H9 (cell line): ENCODE data around the gene LACTB. TPM values are rescaled to one million over a fixed set of nuclear protein-coding genes. Genes with fewer than 3 reads are reported as not detected.

Source experiments
- DNase-seq: peaks from one replicate; pipeline ENCODE4 v3.0.0-alpha.2; 2017
- H2AFZ ChIP-seq: one replicate; pipeline ENCODE4 v1.6.1; 2013; ENCODE audit warnings: mild to moderate bottlenecking, low read length, control low read depth, moderate library complexity
- H2AK5ac ChIP-seq: 2 replicates; pipeline ENCODE4 v1.6.1; 2013; ENCODE audit warnings: low read length, control low read depth, mixed read lengths; ENCODE audit not compliant: insufficient read length
- H2BK120ac ChIP-seq: one replicate; pipeline ENCODE4 v1.6.1; 2013; ENCODE audit warnings: low read depth, mild to moderate bottlenecking, low read length, control low read depth, inconsistent platforms; ENCODE audit not compliant: poor library complexity, severe bottlenecking
- H2BK12ac ChIP-seq: 2 replicates; pipeline ENCODE4 v1.6.1; 2013; ENCODE audit warnings: low read length, control low read depth, mixed read lengths, low read depth; ENCODE audit not compliant: insufficient read length
- H2BK15ac ChIP-seq: 2 replicates; pipeline ENCODE4 v1.6.1; 2013; ENCODE audit warnings: low read depth, low read length, control low read depth
- H2BK20ac ChIP-seq: one replicate; pipeline ENCODE4 v1.6.1; 2013; ENCODE audit warnings: low read depth, mild to moderate bottlenecking, low read length, control low read depth, inconsistent platforms; ENCODE audit not compliant: poor library complexity, severe bottlenecking
- H2BK5ac ChIP-seq: 2 replicates; pipeline ENCODE4 v1.6.1; 2013; ENCODE audit warnings: low read length, control low read depth, mixed read lengths; ENCODE audit not compliant: insufficient read length
- H3K14ac ChIP-seq: 2 replicates; pipeline ENCODE4 v1.6.1; 2013; ENCODE audit warnings: low read length, control low read depth; ENCODE audit not compliant: insufficient read depth
- H3K18ac ChIP-seq: 2 replicates; pipeline ENCODE4 v1.6.1; 2013; ENCODE audit warnings: low read depth, mild to moderate bottlenecking, mixed read lengths, low read length, control low read depth; ENCODE audit not compliant: insufficient read length
- H3K23ac ChIP-seq: 2 replicates; pipeline ENCODE4 v1.6.1; 2013; ENCODE audit warnings: low read length, control low read depth, mixed read lengths, low read depth; ENCODE audit not compliant: insufficient read length
- H3K23me2 ChIP-seq: 2 replicates; pipeline ENCODE4 v1.6.1; 2013; ENCODE audit warnings: low read depth, mild to moderate bottlenecking, mixed read lengths, low read length, control low read depth; ENCODE audit not compliant: insufficient read length, poor library complexity, severe bottlenecking
- H3K27ac ChIP-seq: 2 replicates; pipeline ENCODE4 v1.5.1; 2013; ENCODE audit warnings: low read length, control low read depth, mixed read lengths, low read depth; ENCODE audit not compliant: insufficient read length
- H3K27me3 ChIP-seq: 2 replicates; pipeline ENCODE4 v1.6.1; 2013; ENCODE audit warnings: low read length, control low read depth, inconsistent platforms; ENCODE audit not compliant: insufficient read depth
- H3K4ac ChIP-seq: 2 replicates; pipeline ENCODE4 v1.6.1; 2013; ENCODE audit warnings: low read depth, mild to moderate bottlenecking, control low read depth, inconsistent platforms, low read length, moderate library complexity
- H3K4me1 ChIP-seq: 2 replicates; pipeline ENCODE4 v1.6.1; 2013; ENCODE audit warnings: low read length, control low read depth, inconsistent platforms; ENCODE audit not compliant: insufficient read depth
- H3K4me2 ChIP-seq: 2 replicates; pipeline ENCODE4 v1.6.1; 2013; ENCODE audit warnings: low read length, control low read depth, mixed read lengths; ENCODE audit not compliant: insufficient read length, insufficient read depth
- H3K56ac ChIP-seq: 2 replicates; pipeline ENCODE4 v1.6.1; 2013; ENCODE audit warnings: low read depth, mild to moderate bottlenecking, mixed read lengths, low read length, control low read depth; ENCODE audit not compliant: insufficient read length
- H3K79me1 ChIP-seq: 2 replicates; pipeline ENCODE4 v1.6.1; 2013; ENCODE audit warnings: low read depth, mild to moderate bottlenecking, moderate library complexity, low read length, control low read depth, inconsistent platforms; ENCODE audit not compliant: insufficient read depth, poor library complexity, severe bottlenecking
- H3K79me2 ChIP-seq: 2 replicates; pipeline ENCODE4 v1.6.1; 2013; ENCODE audit warnings: low read length, control low read depth, inconsistent platforms; ENCODE audit not compliant: insufficient read depth
- H3K9ac ChIP-seq: 2 replicates; pipeline ENCODE4 v1.6.1; 2013; ENCODE audit warnings: low read length, control low read depth, mixed read lengths; ENCODE audit not compliant: insufficient read length; ENCODE audit errors: extremely low read depth
- H3K9me3 ChIP-seq: one replicate; pipeline ENCODE4 v1.6.1; 2013; ENCODE audit warnings: low read depth, low read length, inconsistent platforms; ENCODE audit not compliant: control insufficient read depth
- H3T11ph ChIP-seq: one replicate; pipeline ENCODE4 v1.6.1; 2013; ENCODE audit warnings: mild to moderate bottlenecking, low read length, control low read depth, inconsistent platforms
- H4K20me1 ChIP-seq: one replicate; pipeline ENCODE4 v1.6.1; 2013; ENCODE audit not compliant: control insufficient read depth, insufficient read length, insufficient read depth
- H4K5ac ChIP-seq: 2 replicates; pipeline ENCODE4 v1.6.1; 2013; ENCODE audit warnings: low read depth, mild to moderate bottlenecking, mixed read lengths, low read length, control low read depth; ENCODE audit not compliant: insufficient read length
- H4K8ac ChIP-seq: replicated peaks from 2 replicates; pipeline ENCODE4 v1.6.1; 2013; ENCODE audit warnings: low read length, control low read depth, mixed read lengths, low read depth; ENCODE audit not compliant: insufficient read length
- H4K91ac ChIP-seq: 2 replicates; pipeline ENCODE4 v1.6.1; 2013; ENCODE audit warnings: low read depth, mild to moderate bottlenecking, moderate library complexity, mixed read lengths, low read length, control low read depth; ENCODE audit not compliant: insufficient read length
- H3K27ac Mint-ChIP-seq, 3 experiments: 2 replicates in 2 of 3; 3 replicates in 1 of 3; pipeline ENCODE4 v1.8.0; 2020 to 2021; ENCODE audit warnings: mixed read lengths in 3 of 3, mild to moderate bottlenecking in 1 of 3, moderate library complexity in 1 of 3
- H3K27me3 Mint-ChIP-seq: 2 replicates; pipeline ENCODE4 v1.8.0; 2021; ENCODE audit warnings: low read depth, mild to moderate bottlenecking, moderate library complexity, mixed read lengths
- H3K36me3 Mint-ChIP-seq, 3 experiments: 2 replicates in 2 of 3; 3 replicates in 1 of 3; pipeline ENCODE4 v1.8.0; 2020 to 2021; ENCODE audit warnings: low read depth in 3 of 3, mixed read lengths in 3 of 3; ENCODE audit not compliant: insufficient read depth in 1 of 3
- H3K4me1 Mint-ChIP-seq, 2 experiments: 2 replicates each; pipeline ENCODE4 v1.8.0; 2020; ENCODE audit warnings: mixed read lengths in 2 of 2
- H3K4me3 Mint-ChIP-seq, 2 experiments: 2 replicates in 1 of 2; 3 replicates in 1 of 2; pipeline ENCODE4 v1.8.0; 2020 to 2021; ENCODE audit warnings: mild to moderate bottlenecking in 2 of 2, mixed read lengths in 2 of 2, moderate library complexity in 1 of 2
- H3K9me3 Mint-ChIP-seq, 2 experiments: 2 replicates in 1 of 2; 3 replicates in 1 of 2; pipeline ENCODE4 v1.8.0; 2020; ENCODE audit warnings: mild to moderate bottlenecking in 2 of 2, mixed read lengths in 2 of 2, moderate library complexity in 1 of 2
- CTCF ChIP-seq: fragments of 200-600 bp; sonication (generic); conservative IDR thresholded peaks from 3 replicates; pipeline ENCODE4 v1.8.0; 2021; ENCODE audit warnings: antibody characterized with exemption, mild to moderate bottlenecking
- WGBS: extraction: QIAGEN DNeasy Blood & Tissue Kit; methylation state at CpG from one replicate; pipeline ENCODE4 v1.1.7; 2013; ENCODE audit warnings: missing lambda C conversion rate, low lambda C conversion rate, mixed read lengths; ENCODE audit not compliant: insufficient read length; ENCODE audit errors: extremely low coverage; 5-methylcytosine and 5-hydroxymethylcytosine counted together
- total RNA-seq: library from RNA; stranded (reverse); gene quantifications from 2 replicates; pipeline ENCODE4 v1.2.1, GENCODE V29; 2021

The LACTB gene
- total RNA-seq, 1 experiment from 2014 or later = 10.3 TPM

- no peaks in the 10 kb centered on the region for H3K23me2 ChIP-seq
- Mint-ChIP-seq H3K27me3 (no peaks in the 10 kb centered on the region), H3K4me3 (no peak overlapping the region), H3K27ac (no peak overlapping the region), H3K9me3 (no peaks in the 10 kb centered on the region), H3K36me3 (no peaks in the 10 kb centered on the region; a peak in 1 of 7 replicates), H3K4me1 (peaks cover 4 to 5% of the 10 kb centered on the region in 2 experiments; a peak in 2 of 4 replicates)
- no peak overlapping the region for H3K27ac ChIP-seq
- no peak overlapping the region for H3K56ac ChIP-seq
- H3K4ac ChIP-seq = no peak overlapping the region
- no CpG with 5 or more reads among the region's 2 CpGs for WGBS
- H2BK12ac ChIP-seq = no peak overlapping the region
- no peaks in the 10 kb centered on the region for H3K27me3 ChIP-seq
- H3K23ac ChIP-seq = no peak overlapping the region
- H3K79me1 ChIP-seq = no peaks in the 10 kb centered on the region
- no peak overlapping the region for H2BK15ac ChIP-seq
- H3K18ac ChIP-seq = no peak overlapping the region
- DNase-seq = no peak
- H2AFZ ChIP-seq = no peak overlapping the region
- no peak overlapping the region for H2AK5ac ChIP-seq
- H4K5ac ChIP-seq = no peak overlapping the region
- no peaks in the 10 kb centered on the region for H3K79me2 ChIP-seq
- TF ChIP-seq CTCF = no peak
- H3K9ac ChIP-seq = no peak overlapping the region
- no peak overlapping the region for H4K8ac ChIP-seq
- no peaks in the 10 kb centered on the region for H4K20me1 ChIP-seq
- no peak overlapping the region for H2BK120ac ChIP-seq
- H2BK20ac ChIP-seq = no peak overlapping the region
- H3K9me3 ChIP-seq = no peaks in the 10 kb centered on the region
- H3K4me1 ChIP-seq = no peaks in the 10 kb centered on the region
- no peak overlapping the region for H4K91ac ChIP-seq
- H3K14ac ChIP-seq = no peak overlapping the region
- H3T11ph ChIP-seq = no peak overlapping the region
- H2BK5ac ChIP-seq = no peak overlapping the region
- H3K4me2 ChIP-seq = no peak overlapping the region
Measured at GRCh38 chr15:63136742-63137141, 15.1 kb downstream of the LACTB start.
